Hepatocyte (in vitro differentiated cells): Measurements from ENCODE around the gene NMRAL1. TPM values are rescaled to one million over a fixed set of nuclear protein-coding genes. Genes with fewer than 3 reads are reported as not detected.

Source experiments
- DNase-seq: peaks from one replicate; pipeline ENCODE4 v3.0.0-alpha.2; 2016; ENCODE audit warnings: low spot score
- H2AFZ ChIP-seq: fragments of 200-600 bp; sonication (generic); 2 replicates; pipeline ENCODE4 v1.6.0; 2016; ENCODE audit warnings: antibody characterized with exemption, mild to moderate bottlenecking
- H3K27ac ChIP-seq: fragments of 200-600 bp; sonication (generic); 2 replicates; pipeline ENCODE4 v1.5.1; 2016; ENCODE audit warnings: mild to moderate bottlenecking
- H3K27me3 ChIP-seq: fragments of 200-600 bp; sonication (generic); 2 replicates; pipeline ENCODE4 v1.6.1; 2016
- H3K36me3 ChIP-seq: fragments of 200-600 bp; sonication (generic); replicated peaks from 2 replicates; pipeline ENCODE4 v1.5.1; 2016; ENCODE audit warnings: low read depth; ENCODE audit not compliant: insufficient read depth
- H3K4me1 ChIP-seq: fragments of 200-600 bp; sonication (generic); 2 replicates; pipeline ENCODE4 v1.5.1; 2016; ENCODE audit warnings: mild to moderate bottlenecking, moderate library complexity; ENCODE audit not compliant: insufficient read depth
- H3K4me2 ChIP-seq: fragments of 200-600 bp; sonication (generic); 2 replicates; pipeline ENCODE4 v1.6.0; 2016
- H3K4me3 ChIP-seq: fragments of 200-600 bp; sonication (generic); 2 replicates; pipeline ENCODE4 v1.5.1; 2016; ENCODE audit warnings: mild to moderate bottlenecking
- H3K79me2 ChIP-seq: fragments of 200-600 bp; sonication (generic); 2 replicates; pipeline ENCODE4 v1.6.0; 2017; ENCODE audit warnings: mild to moderate bottlenecking
- H3K9me2 ChIP-seq: fragments of 200-600 bp; sonication (generic); replicated peaks from 2 replicates; pipeline ENCODE4 v1.6.0; 2017; ENCODE audit warnings: mild to moderate bottlenecking; ENCODE audit not compliant: insufficient read depth
- H3K9me3 ChIP-seq: fragments of 200-600 bp; sonication (generic); 2 replicates; pipeline ENCODE4 v1.5.1; 2016; ENCODE audit warnings: low read depth, mild to moderate bottlenecking
- H4K20me1 ChIP-seq: fragments of 200-600 bp; sonication (generic); 2 replicates; pipeline ENCODE4 v1.6.0; 2016; ENCODE audit warnings: mild to moderate bottlenecking; ENCODE audit not compliant: insufficient read depth, poor library complexity, severe bottlenecking
- CTCF ChIP-seq: fragments of 200-600 bp; sonication (generic); IDR thresholded peaks from 2 replicates; pipeline ENCODE4 v1.5.1; 2016; ENCODE audit warnings: antibody characterized with exemption, mild to moderate bottlenecking; ENCODE audit not compliant: poor library complexity
- EZH2 ChIP-seq: fragments of 200-600 bp; sonication (generic); IDR thresholded peaks from 2 replicates; pipeline ENCODE4 v1.6.1; 2016; ENCODE audit warnings: antibody characterized with exemption, mild to moderate bottlenecking, borderline replicate concordance
- EZH2phosphoT487 ChIP-seq: fragments of 200-600 bp; sonication (generic); IDR thresholded peaks from one replicate; pipeline ENCODE4 v1.6.1; 2018; ENCODE audit warnings: antibody characterized with exemption, mild to moderate bottlenecking, low read depth, moderate library complexity; ENCODE audit not compliant: unreplicated experiment, severe bottlenecking
- WGBS: methylation state at CpG from one replicate; pipeline ENCODE4 v1.1.6; 2016; ENCODE audit warnings: low lambda C conversion rate; ENCODE audit errors: missing lambda C conversion rate; 5-methylcytosine and 5-hydroxymethylcytosine counted together
- polyA plus RNA-seq: library from polyadenylated mRNA; unstranded; fragments of >200 nt; fragmentation: Nextera tagmentation; extraction: Ambion mirVana; gene quantifications from 2 replicates; pipeline ENCODE4 v1.2.1, GENCODE V29; 2016
- total RNA-seq: library from RNA; depleted of rRNA; stranded (reverse); fragments of >200 nt; gene quantifications from 2 replicates; pipeline ENCODE4 v1.2.3, GENCODE V29; 2014

The NMRAL1 gene
- total and polyA plus RNA-seq, 2 experiments from 2014 or later = 47.5 to 47.6 TPM

DNA sequence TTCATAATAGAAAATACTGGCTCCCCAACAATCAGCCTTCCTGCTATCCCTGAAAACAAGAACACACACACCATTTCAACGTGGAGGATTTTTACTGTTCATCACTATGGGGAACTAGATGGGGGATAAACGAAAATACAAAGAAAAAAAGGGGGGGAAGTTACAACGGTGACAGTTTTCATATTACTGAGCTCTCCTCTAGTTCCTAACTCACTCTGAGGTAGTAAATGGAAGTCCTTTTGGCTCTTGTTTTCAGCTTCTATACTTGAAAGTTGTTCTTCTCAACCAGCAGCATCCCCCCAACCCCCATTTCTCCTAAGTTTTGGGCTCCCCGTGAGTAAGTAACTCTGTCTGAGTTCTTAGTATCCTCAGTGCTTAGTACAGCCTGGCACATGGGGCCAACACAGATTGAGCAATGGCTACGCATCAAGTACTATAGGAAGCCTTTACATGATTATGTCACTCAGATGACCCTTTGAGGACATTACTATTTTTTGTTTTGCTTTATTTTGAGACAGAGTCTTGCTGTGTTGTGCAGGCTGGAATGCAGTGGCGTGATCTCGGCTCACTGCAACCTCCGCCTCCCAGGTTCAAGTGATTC lies 53.8 kb downstream of the NMRAL1 start:
- Histone ChIP-seq H3K27ac (peak overlapping the region; percentile 60), H3K4me3 (no peak overlapping the region), H4K20me1 (no peaks in the 10 kb centered on the region), H2AFZ (no peak overlapping the region), H3K36me3 (no peaks in the 10 kb centered on the region), H3K79me2 (no peaks in the 10 kb centered on the region), H3K4me2 (peak overlapping the region; percentile 19), H3K27me3 (no peaks in the 10 kb centered on the region), H3K9me2 (no peaks in the 10 kb centered on the region), H3K9me3 (no peaks in the 10 kb centered on the region), H3K4me1 (no peaks in the 10 kb centered on the region)
- WGBS = 85% methylated on average over 8 of the region's 8 CpGs
- DNase-seq = no peak
- TF ChIP-seq EZH2 (no peak), EZH2phosphoT487 (no peak), CTCF (no peak)

GRCh38 chr16:4419402-4419959 lies 54.9 kb downstream of the NMRAL1 start:
- Histone ChIP-seq H3K9me3 (no peaks in the 10 kb centered on the region), H3K4me1 (peaks cover 7% of the 10 kb centered on the region), H3K36me3 (no peaks in the 10 kb centered on the region), H2AFZ (no peak overlapping the region), H3K27ac (no peak overlapping the region), H3K4me2 (no peak overlapping the region), H3K4me3 (no peak overlapping the region), H3K9me2 (no peaks in the 10 kb centered on the region), H4K20me1 (peaks cover 10% of the 10 kb centered on the region), H3K27me3 (no peaks in the 10 kb centered on the region), H3K79me2 (peaks cover 10% of the 10 kb centered on the region)
- TF ChIP-seq EZH2 = no peak
- TF ChIP-seq EZH2phosphoT487 = no peak
- TF ChIP-seq CTCF = no peak
- no peak for DNase-seq
- WGBS = 88% methylated on average over 7 of the region's 7 CpGs

- peak within 1 kb of the TSS; percentile 88 for H3K4me3 ChIP-seq
- TF ChIP-seq CTCF (no peak), EZH2 (no peak), EZH2phosphoT487 (no peak)
- peak within 1 kb of the TSS; percentile 97 for H3K4me2 ChIP-seq
- H3K79me2 ChIP-seq = peaks cover 26% of the 10 kb centered on the region
- 5% methylated on average over 18 of the region's 92 CpGs for WGBS
- peak within 1 kb of the TSS; percentile 53 for H2AFZ ChIP-seq
- no peaks in the 10 kb centered on the region for H3K9me2 ChIP-seq
- peak within 1 kb of the TSS; percentile 84 for H3K27ac ChIP-seq
- no peaks in the 10 kb centered on the region for H3K27me3 ChIP-seq
- H3K9me3 ChIP-seq = no peaks in the 10 kb centered on the region
- no peaks in the 10 kb centered on the region for H3K36me3 ChIP-seq
- H3K4me1 ChIP-seq = peaks cover 7% of the 10 kb centered on the region
- peak; percentile 97 for DNase-seq
- H4K20me1 ChIP-seq = peaks cover 10% of the 10 kb centered on the region
These were observed 58.0 kb downstream of the NMRAL1 start, which contains the start of gene CORO7 for GRCh38 chr16:4416200-4417032. Gene CORO7 (minus strand): TSS chr16:4416596. CDS start chr16:4416518, 78 bp downstream.
